Suprapubic skin (tissue), 4 donors: Measurements from ENCODE around the gene FSTL4. TPM values are rescaled to one million over a fixed set of nuclear protein-coding genes. Genes with fewer than 3 reads are reported as not detected.

Experiments used
- DNase-seq, 2 donors: peaks; one replicate each; pipeline ENCODE4 v3.0.0-alpha.2; 2019; ENCODE audit warnings: low spot score in 2 of 2
- H3K27ac ChIP-seq: fragments of 200-600 bp; sonication (generic); one replicate; pipeline ENCODE4 v1.5.1; 2019
- H3K27me3 ChIP-seq: fragments of 200-600 bp; sonication (generic); one replicate; pipeline ENCODE4 v1.5.1; 2019
- H3K36me3 ChIP-seq: fragments of 200-600 bp; sonication (generic); one replicate; pipeline ENCODE4 v1.5.1; 2019
- H3K4me1 ChIP-seq: fragments of 200-600 bp; sonication (generic); one replicate; pipeline ENCODE4 v1.5.1; 2019
- H3K4me3 ChIP-seq: fragments of 200-600 bp; sonication (generic); one replicate; pipeline ENCODE4 v1.5.1; 2019; ENCODE audit warnings: mild to moderate bottlenecking
- H3K9me3 ChIP-seq: fragments of 200-600 bp; sonication (generic); one replicate; pipeline ENCODE4 v1.5.1; 2019
- CTCF ChIP-seq, 2 donors: fragments of 200-600 bp in 1 of 2; fragments of 450-650 bp in 1 of 2; sonication (generic) in 1 of 2; IDR thresholded peaks; one replicate each; pipeline ENCODE4 v1.5.1; 2016 to 2019; ENCODE audit warnings: antibody characterized with exemption in 2 of 2, mild to moderate bottlenecking in 1 of 2, moderate library complexity in 1 of 2
- EP300 ChIP-seq: sonication (generic); formaldehyde crosslinking; IDR thresholded peaks from one replicate; pipeline ENCODE4 v1.6.1; 2017; ENCODE audit warnings: antibody characterized with exemption
- POLR2A ChIP-seq, 2 donors: fragments of 450-650 bp; IDR thresholded peaks; one replicate each; pipeline ENCODE4 v1.6.1; 2017; ENCODE audit warnings: antibody characterized with exemption in 2 of 2, mild to moderate bottlenecking in 2 of 2, moderate library complexity in 2 of 2
- POLR2AphosphoS5 ChIP-seq, 3 donors: sonication (generic); formaldehyde crosslinking; IDR thresholded peaks; one replicate each; pipeline ENCODE4 v1.6.1; 2017; ENCODE audit warnings: antibody characterized with exemption in 3 of 3
- WGBS: methylation state at CpG from one replicate; pipeline ENCODE4 v1.1.5; 2018; 5-methylcytosine and 5-hydroxymethylcytosine counted together
- total RNA-seq, 4 donors: library from RNA; depleted of rRNA; stranded (reverse); fragments of >200 nt; gene quantifications; one replicate each; pipeline ENCODE4 v1.1.0, GENCODE V29; 2016

The FSTL4 gene
- total RNA-seq, 4 donors from 2014 or later = 2.3 to 6.4 (median 5.8) TPM

GRCh38 chr5:133247151-133247709 lies 365.1 kb downstream of the FSTL4 start:
- Histone ChIP-seq H3K27ac (no peak overlapping the region), H3K27me3 (no peaks in the 10 kb centered on the region), H3K9me3 (no peaks in the 10 kb centered on the region), H3K4me1 (peaks cover 5% of the 10 kb centered on the region), H3K4me3 (no peak overlapping the region), H3K36me3 (no peaks in the 10 kb centered on the region)
- no peak for TF ChIP-seq EP300
- TF ChIP-seq POLR2A (IDR thresholded peaks at IDR 0.05) = no peak
- TF ChIP-seq POLR2AphosphoS5 (IDR thresholded peaks at IDR 0.05) = no peak
- no peak for TF ChIP-seq CTCF (IDR thresholded peaks at IDR 0.05)
- 97% methylated on average over 4 of the region's 4 CpGs for WGBS
- no peak for DNase-seq

- WGBS = 95% methylated on average over 13 of the region's 13 CpGs
- DNase-seq = no peak
- Histone ChIP-seq H3K27me3 (no peaks in the 10 kb centered on the region), H3K27ac (no peak overlapping the region), H3K9me3 (no peaks in the 10 kb centered on the region), H3K4me3 (no peak overlapping the region), H3K36me3 (no peaks in the 10 kb centered on the region), H3K4me1 (peaks cover 6% of the 10 kb centered on the region)
- TF ChIP-seq POLR2A (IDR thresholded peaks at IDR 0.05) (no peak), POLR2AphosphoS5 (IDR thresholded peaks at IDR 0.05) (no peak), CTCF (IDR thresholded peaks at IDR 0.05) (no peak), EP300 (no peak)
Measured at GRCh38 chr5:133246376-133247150, 365.8 kb downstream of the FSTL4 start.

- no peaks in the 10 kb centered on the region for H3K27me3 ChIP-seq
- TF ChIP-seq POLR2A (IDR thresholded peaks at IDR 0.05) = no peak
- H3K27ac ChIP-seq = no peak overlapping the region
- WGBS = 81% methylated on average over 12 of the region's 12 CpGs
- no peaks in the 10 kb centered on the region for H3K9me3 ChIP-seq
- no peak overlapping the region for H3K4me3 ChIP-seq
- H3K36me3 ChIP-seq = no peaks in the 10 kb centered on the region
- no peak for DNase-seq
- H3K4me1 ChIP-seq = peaks cover 6% of the 10 kb centered on the region
Measured at GRCh38 chr5:133246053-133246370, 366.3 kb downstream of the FSTL4 start.

- H3K9me3 ChIP-seq = no peaks in the 10 kb centered on the region
- no peak for TF ChIP-seq EP300
- no peak for TF ChIP-seq POLR2AphosphoS5 (IDR thresholded peaks at IDR 0.05)
- TF ChIP-seq CTCF (IDR thresholded peaks at IDR 0.05) = no peak
- no peak for TF ChIP-seq POLR2A (IDR thresholded peaks at IDR 0.05)
- peaks cover 12% of the 10 kb centered on the region for H3K4me1 ChIP-seq
- no peaks in the 10 kb centered on the region for H3K27me3 ChIP-seq
- DNase-seq = no peak
- no peaks in the 10 kb centered on the region for H3K36me3 ChIP-seq
- no peak overlapping the region for H3K27ac ChIP-seq
- WGBS = 73% methylated on average over 11 of the region's 11 CpGs
- no peak overlapping the region for H3K4me3 ChIP-seq
Measured at GRCh38 chr5:133245191-133246052, 366.9 kb downstream of the FSTL4 start.

- DNase-seq = no peak
- Histone ChIP-seq H3K4me1 (peaks cover 12% of the 10 kb centered on the region), H3K36me3 (no peaks in the 10 kb centered on the region), H3K27me3 (no peaks in the 10 kb centered on the region), H3K4me3 (no peak overlapping the region), H3K9me3 (no peaks in the 10 kb centered on the region), H3K27ac (no peak overlapping the region)
- no peak for TF ChIP-seq POLR2AphosphoS5 (IDR thresholded peaks at IDR 0.05)
- TF ChIP-seq EP300 = no peak
- TF ChIP-seq CTCF (IDR thresholded peaks at IDR 0.05) = no peak
- no peak for TF ChIP-seq POLR2A (IDR thresholded peaks at IDR 0.05)
- WGBS = 80% methylated on average over 7 of the region's 7 CpGs
Measured at GRCh38 chr5:133244242-133244641, 368.1 kb downstream of the FSTL4 start.
